GM18502 (cell line): Measurements from ENCODE around the gene RGS16.

Source experiments
- ATAC-seq: cut with Tn5 transposase; IDR thresholded peaks from one replicate; pipeline ENCODE4 v1.9.1; 2021; ENCODE audit warnings: mild to moderate bottlenecking; ENCODE audit not compliant: unreplicated experiment, poor library complexity

Gene RGS16

GRCh38 chr1:182631053-182631677 is 27.0 kb upstream of the RGS16 start:
- ATAC-seq = no peak

GRCh38 chr1:182630586-182630985 is 26.4 kb upstream of the RGS16 start:
- no peak for ATAC-seq

GRCh38 chr1:182629499-182630096 is 25.4 kb upstream of the RGS16 start:
- ATAC-seq = peak; percentile 64

- no peak for ATAC-seq
Observed at GRCh38 chr1:182629080-182629479, 24.9 kb upstream of the RGS16 start.

- no peak for ATAC-seq
Observed at GRCh38 chr1:182628657-182629056, 24.5 kb upstream of the RGS16 start.

GRCh38 chr1:182627622-182628021 is 23.4 kb upstream of the RGS16 start:
- no peak for ATAC-seq

GRCh38 chr1:182626527-182626926 is 22.3 kb upstream of the RGS16 start:
- no peak for ATAC-seq

- ATAC-seq = no peak
Observed at GRCh38 chr1:182625719-182626504, 21.7 kb upstream of the RGS16 start.

- no peak for ATAC-seq
Observed at GRCh38 chr1:182625024-182625423, 20.8 kb upstream of the RGS16 start.

GRCh38 chr1:182624577-182624976 is 20.4 kb upstream of the RGS16 start:
- no peak for ATAC-seq

GRCh38 chr1:182622901-182623528 is 18.8 kb upstream of the RGS16 start:
- ATAC-seq = peak; percentile 73

GRCh38 chr1:182621906-182622305 is 17.7 kb upstream of the RGS16 start:
- ATAC-seq = no peak

GRCh38 chr1:182620924-182621585 is 16.9 kb upstream of the RGS16 start:
- ATAC-seq = no peak

- no peak for ATAC-seq
Observed at GRCh38 chr1:182617734-182618351, 13.7 kb upstream of the RGS16 start.

GRCh38 chr1:182617014-182617429 is 12.8 kb upstream of the RGS16 start:
- no peak for ATAC-seq

- ATAC-seq = peak; percentile 80
Observed at GRCh38 chr1:182616130-182617013, 12.2 kb upstream of the RGS16 start.

GRCh38 chr1:182615468-182616129 is 11.4 kb upstream of the RGS16 start:
- peak; percentile 28 for ATAC-seq

GRCh38 chr1:182614796-182615454 is 10.7 kb upstream of the RGS16 start:
- ATAC-seq = peak; percentile 36
